Mucosa of descending colon (tissue), 3 donors: Measurements from ENCODE around the gene CHAC1. TPM values are rescaled to one million over a fixed set of nuclear protein-coding genes. Genes with fewer than 3 reads are reported as not detected.

Experiments used
- ATAC-seq: fragments of 200-7000 bp; cut with Tn5 transposase; one replicate; pipeline ENCODE4 v1.9.1; 2020; ENCODE audit warnings: mild to moderate bottlenecking, moderate library complexity
- DNase-seq, 3 donors: peaks; one replicate each; pipeline ENCODE4 v3.0.0-alpha.2; 2020
- H3K36me3 ChIP-seq: fragments of 200-600 bp; one replicate; pipeline ENCODE4 v1.8.0; 2021; ENCODE audit warnings: low read depth, mild to moderate bottlenecking
- H3K4me1 ChIP-seq: fragments of 200-600 bp; one replicate; pipeline ENCODE4 v1.8.0; 2021; ENCODE audit warnings: low read depth, mild to moderate bottlenecking
- H3K4me3 ChIP-seq: fragments of 200-600 bp; one replicate; pipeline ENCODE4 v1.8.0; 2021; ENCODE audit warnings: mild to moderate bottlenecking
- H3K9me3 ChIP-seq: fragments of 200-600 bp; one replicate; pipeline ENCODE4 v1.8.0; 2021; ENCODE audit warnings: mild to moderate bottlenecking
- CTCF ChIP-seq: fragments of 200-600 bp; IDR thresholded peaks from one replicate; pipeline ENCODE4 v1.8.0; 2022; ENCODE audit warnings: antibody characterized with exemption, mild to moderate bottlenecking
- intact Hi-C, 2 donors: fragments of 100-400 bp; cut with DNase I in 1 of 2; cut with micrococcal nuclease in 1 of 2; formaldehyde crosslinking; loops; one replicate each; pipeline versions ENCODE4 v1.11.0 to v1.11.1; 2022; cut with DNase I, micrococcal nuclease
- total RNA-seq, 3 donors: library from RNA; stranded (reverse); fragmentation: NEBNext Ultra II Directional in 2 of 3; extraction: Animal tissue kit (Norgen Biotek cat#: 25700) in 2 of 3; gene quantifications; one replicate each; pipeline versions ENCODE4 v1.2.1 to v1.2.4, GENCODE V29; 2021 to 2023
- donor health status: DM: no; HTN: no; CAD: no; lungs with moderate emphysema.
- donor health status: DM: no; HTN: no; CAD: no.
- donor health status: DM: no; HTN: yes; CAD: no.

The CHAC1 gene
- total RNA-seq, 3 donors from 2014 or later: 0.69 to 3.1 (median 2.6) TPM

GRCh38 chr15:40908095-40908494 lies 45.2 kb upstream of the CHAC1 start:
- peaks cover 36% of the 10 kb centered on the region for H3K4me1 ChIP-seq
- intact Hi-C loops: loop anchor here (10.0 kb wide), 1 partner anchor 277 kb away; no protein-coding TSS in a partner anchor
- ATAC-seq (peak; percentile 3), DNase-seq (peak in 2 of 3 donors; percentile 33 to 60)
- no peaks in the 10 kb centered on the region for H3K36me3 ChIP-seq
- TF ChIP-seq CTCF: no peak
- no peaks in the 10 kb centered on the region for H3K9me3 ChIP-seq
- no peak overlapping the region for H3K4me3 ChIP-seq

GRCh38 chr15:40909662-40910630 lies 43.3 kb upstream of the CHAC1 start:
- DNase-seq (peak in 1 of 3 donors; percentile 74), ATAC-seq (no peak)
- no peaks in the 10 kb centered on the region for H3K36me3 ChIP-seq
- H3K4me1 ChIP-seq: peaks cover 33% of the 10 kb centered on the region
- no peak overlapping the region for H3K4me3 ChIP-seq
- no peaks in the 10 kb centered on the region for H3K9me3 ChIP-seq
- no peak for TF ChIP-seq CTCF
- intact Hi-C loops: loop anchor here (10.0 kb wide), 1 partner anchor 275 kb away; no protein-coding TSS in a partner anchor

GRCh38 chr15:40911141-40911540 lies 42.1 kb upstream of the CHAC1 start:
- Histone ChIP-seq H3K4me3 (no peak overlapping the region), H3K4me1 (peaks cover 31% of the 10 kb centered on the region), H3K9me3 (no peaks in the 10 kb centered on the region), H3K36me3 (no peaks in the 10 kb centered on the region)
- no peak for DNase-seq
- intact Hi-C loops: no loop called here
- no peak for ATAC-seq
- no peak for TF ChIP-seq CTCF

- intact Hi-C loops: no loop called here
- no peak overlapping the region for H3K4me3 ChIP-seq
- no peaks in the 10 kb centered on the region for H3K9me3 ChIP-seq
- ATAC-seq: no peak
- peaks cover 25% of the 10 kb centered on the region for H3K4me1 ChIP-seq
- TF ChIP-seq CTCF: no peak
- H3K36me3 ChIP-seq: no peaks in the 10 kb centered on the region
- DNase-seq: no peak
These were observed 41.6 kb upstream of the CHAC1 start for GRCh38 chr15:40911693-40912092.

- Histone ChIP-seq H3K36me3 (no peaks in the 10 kb centered on the region), H3K4me1 (peaks cover 17% of the 10 kb centered on the region), H3K9me3 (no peaks in the 10 kb centered on the region), H3K4me3 (no peak overlapping the region)
- no peak for TF ChIP-seq CTCF
- DNase-seq: no peak
- intact Hi-C loops: no loop called here
- ATAC-seq: no peak
These were observed 40.8 kb upstream of the CHAC1 start for GRCh38 chr15:40912478-40912877.
